Uterus (tissue), 2 donors: ENCODE results near the gene ARHGEF26.
A peak's percentile ranks its signal among the peaks of the same experiment; 100 is the strongest.

ENCODE experiments used
- CTCF ChIP-seq, 4 experiments: fragments of 200-600 bp in 2 of 4; fragments of 450-650 bp in 2 of 4; sonication (generic) in 2 of 4; IDR thresholded peaks; one replicate each; pipeline ENCODE4 v1.5.1; 2016 to 2019; ENCODE audit warnings: antibody characterized with exemption in 4 of 4, mild to moderate bottlenecking in 2 of 4, moderate library complexity in 1 of 4
- POLR2A ChIP-seq, 2 donors: fragments of 450-650 bp; IDR thresholded peaks; one replicate each; pipeline ENCODE4 v1.6.1; 2016; ENCODE audit warnings: antibody characterized with exemption in 2 of 2, mild to moderate bottlenecking in 1 of 2, moderate library complexity in 1 of 2

- TF ChIP-seq POLR2A (IDR thresholded peaks at IDR 0.05) (no peak), CTCF (IDR thresholded peaks at IDR 0.05) (peak; percentile 80 to 89 (median 88))
Measured at GRCh38 chr3:154252759-154253638, 131.8 kb downstream of the ARHGEF26 start.
